Effector CD8-positive, alpha-beta T cell (primary cell): ENCODE results near the gene ALG8.

Experiments
- DNase-seq: peaks from one replicate; lab custom pipeline; 2025; lab: John Stamatoyannopoulos, UW

Gene ALG8

GRCh38 chr11:78160557-78160956, 21.1 kb upstream of the ALG8 start:
- no peak for DNase-seq

- no peak for DNase-seq
Observed at GRCh38 chr11:78158987-78159652, 19.7 kb upstream of the ALG8 start.

GRCh38 chr11:78156127-78156844, 16.9 kb upstream of the ALG8 start:
- no peak for DNase-seq

- DNase-seq = no peak
Observed at GRCh38 chr11:78151804-78152203, 12.4 kb upstream of the ALG8 start.

- DNase-seq = no peak
Observed at GRCh38 chr11:78150754-78151153, 11.3 kb upstream of the ALG8 start.

- DNase-seq = no peak
Observed at GRCh38 chr11:78150346-78150745, 10.9 kb upstream of the ALG8 start.

GRCh38 chr11:78149646-78150045, 10.2 kb upstream of the ALG8 start:
- DNase-seq = no peak

- no peak for DNase-seq
Observed at GRCh38 chr11:78147807-78148206, 8.4 kb upstream of the ALG8 start.

GRCh38 chr11:78145511-78146025, 6.1 kb upstream of the ALG8 start:
- DNase-seq = no peak

GRCh38 chr11:78140392-78141077, 1.1 kb upstream of the ALG8 start:
- DNase-seq = no peak

GRCh38 chr11:78138694-78139421, 568 bp downstream of the ALG8 start:
- DNase-seq = no peak

GRCh38 chr11:78138291-78138690, 1.1 kb downstream of the ALG8 start:
- no peak for DNase-seq

GRCh38 chr11:78132475-78132874, 7.0 kb downstream of the ALG8 start:
- DNase-seq = no peak

GRCh38 chr11:78131956-78132355, 7.5 kb downstream of the ALG8 start:
- no peak for DNase-seq

GRCh38 chr11:78127403-78127802, 12.0 kb downstream of the ALG8 start:
- no peak for DNase-seq

- DNase-seq = no peak
Observed at GRCh38 chr11:78112582-78113275, 26.7 kb downstream of the ALG8 start.

GRCh38 chr11:78111298-78111697, 28.1 kb downstream of the ALG8 start:
- no peak for DNase-seq

GRCh38 chr11:78110830-78111229, 28.6 kb downstream of the ALG8 start:
- DNase-seq = no peak

GRCh38 chr11:78110351-78110750, 29.1 kb downstream of the ALG8 start:
- DNase-seq = no peak

GRCh38 chr11:78109081-78110015, 30.1 kb downstream of the ALG8 start:
- DNase-seq = no peak
